ENCODE results near the gene MAB21L3.

GRCh38 chr1:116099379-116099778, 11.8 kb upstream of the MAB21L3 start:
- TF ChIP-seq CTCF (IDR thresholded peaks at IDR 0.05) = no peak
- TF ChIP-seq POLR2A (IDR thresholded peaks at IDR 0.05; ENCODE audit: low read depth) = no peak
- no peak for TF ChIP-seq POLR2AphosphoS5 (IDR thresholded peaks at IDR 0.05)

Data from esophagus muscularis mucosa (tissue), 3 donors.